GM12801 (cell line): ENCODE data around the gene TM9SF3.

Experiments
- CTCF ChIP-seq: IDR thresholded peaks from one replicate; pipeline ENCODE4 v1.5.1; 2011; ENCODE audit warnings: control low read depth; ENCODE audit not compliant: insufficient read length; ENCODE audit errors: extremely low read depth

Gene TM9SF3

GRCh38 chr10:96619796-96620773, 33.3 kb upstream of the TM9SF3 start:
- no peak for TF ChIP-seq CTCF

GRCh38 chr10:96619120-96619519, 32.3 kb upstream of the TM9SF3 start:
- TF ChIP-seq CTCF: no peak

GRCh38 chr10:96618653-96619052, 31.8 kb upstream of the TM9SF3 start:
- TF ChIP-seq CTCF: no peak

- no peak for TF ChIP-seq CTCF
Measured at GRCh38 chr10:96616961-96617360, 30.1 kb upstream of the TM9SF3 start.

GRCh38 chr10:96614515-96614914, 27.7 kb upstream of the TM9SF3 start:
- TF ChIP-seq CTCF: no peak

- TF ChIP-seq CTCF: no peak
Measured at GRCh38 chr10:96613576-96613975, 26.8 kb upstream of the TM9SF3 start.

GRCh38 chr10:96612055-96612830, 25.4 kb upstream of the TM9SF3 start:
- TF ChIP-seq CTCF: no peak
